ENCODE data around the gene RTN4R.
A peak's percentile ranks its signal among the peaks of the same experiment; 100 is the strongest.

RTN4R gene

DNA sequence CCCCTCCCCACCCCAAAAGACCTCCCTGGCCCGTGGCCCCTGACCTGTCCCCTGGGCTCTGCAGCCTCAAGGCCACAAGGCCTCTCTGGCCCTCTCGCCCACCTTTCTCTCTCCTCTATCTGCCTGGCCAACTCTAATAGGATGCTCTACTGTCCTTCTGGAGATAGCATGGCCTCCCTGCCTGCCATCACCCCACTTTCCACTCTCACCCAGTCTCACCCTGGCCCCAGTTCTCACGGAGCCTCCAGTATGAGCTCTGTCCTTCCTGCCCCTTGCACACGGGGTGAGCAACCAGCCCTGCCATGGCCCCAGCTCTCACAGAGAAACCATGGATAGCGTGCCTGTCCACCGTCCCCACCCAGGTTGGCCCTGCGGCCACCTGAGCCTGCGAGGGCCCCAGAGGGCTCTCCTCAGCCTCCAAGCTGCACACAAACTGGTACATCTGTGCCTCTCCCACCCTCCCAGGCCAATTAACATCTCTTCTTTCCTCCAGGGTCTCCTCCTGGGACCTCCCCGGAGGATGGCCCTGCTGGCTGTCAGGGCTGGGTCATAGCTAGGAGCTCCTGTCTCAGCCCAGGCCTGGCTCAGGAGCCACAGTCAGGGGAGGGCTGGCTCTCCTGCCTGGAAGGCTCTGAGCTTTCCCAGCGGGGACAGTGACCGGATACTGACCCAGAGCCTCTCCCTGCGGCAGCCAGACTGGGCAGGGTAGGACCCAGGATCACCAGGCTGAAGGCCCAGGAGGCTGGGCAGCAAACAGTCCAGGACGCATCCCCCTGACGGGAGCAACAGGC is 22.3 kb downstream of the RTN4R start:
- peaks cover 15% of the 10 kb centered on the region for H3K4me1 ChIP-seq (ENCODE audit: control insufficient read depth, insufficient read depth, low read length)
- no peak overlapping the region for H3K4me3 ChIP-seq (ENCODE audit: low read depth, low read length)
- CTCF ChIA-PET = interaction anchor here (2.0 to 2.6 kb wide), 2 partner anchors 8 to 89 kb away, joined by 9 to 11 read pairs; no protein-coding TSS in a partner anchor
- TF ChIP-seq ZNF747 (tag by site-specific recombination; IDR thresholded peaks at IDR 0.05) (no peak), BCL11B (tag by site-specific recombination; IDR thresholded peaks at IDR 0.05; ENCODE audit: low read depth) (0 out of 2 replicates have a peak, but pooled peaks have one; percentile 69), ZNF768 (tag by site-specific recombination; IDR thresholded peaks at IDR 0.05) (no peak), ZXDB (tag by site-specific recombination; IDR thresholded peaks at IDR 0.05) (no peak), SCRT2 (tag by site-specific recombination; IDR thresholded peaks at IDR 0.05) (0 out of 2 replicates have a peak, but pooled peaks have one; percentile 40), ZNF501 (tag by site-specific recombination; IDR thresholded peaks at IDR 0.05) (no peak), ZIC2 (tag by site-specific recombination; IDR thresholded peaks at IDR 0.05) (0 out of 2 replicates have a peak, but pooled peaks have one; percentile 6), GLIS1 (tag by site-specific recombination; IDR thresholded peaks at IDR 0.05) (peak; percentile 26; the same call in 1 of the 2 replicates), ZFHX2 (tag by site-specific recombination; conservative IDR thresholded peaks at IDR 0.05) (peak; percentile 18; the same call in 1 of the 2 replicates), ZNF423 (tag by site-specific recombination; IDR thresholded peaks at IDR 0.05) (no peak), PRDM2 (tag by site-specific recombination; IDR thresholded peaks at IDR 0.05; ENCODE audit: borderline replicate concordance) (no peak), ZNF48 (tag by site-specific recombination; IDR thresholded peaks at IDR 0.05) (no peak)
- H3K27ac ChIP-seq (ENCODE audit: extremely low read depth, low read depth, low read length) = no peak overlapping the region
- peaks cover 0 to 17% of the 10 kb centered on the region in 2 experiments; a peak in 1 of 3 replicates for H3K36me3 ChIP-seq (ENCODE audit: control insufficient read depth in 2 of 2, insufficient read depth in 1 of 2, low read length in 2 of 2)
- H3K9me3 ChIP-seq (ENCODE audit: control insufficient read depth, insufficient read depth, low read depth, low read length) = no peaks in the 10 kb centered on the region
- POLR2A ChIA-PET = no interaction called here

DNA sequence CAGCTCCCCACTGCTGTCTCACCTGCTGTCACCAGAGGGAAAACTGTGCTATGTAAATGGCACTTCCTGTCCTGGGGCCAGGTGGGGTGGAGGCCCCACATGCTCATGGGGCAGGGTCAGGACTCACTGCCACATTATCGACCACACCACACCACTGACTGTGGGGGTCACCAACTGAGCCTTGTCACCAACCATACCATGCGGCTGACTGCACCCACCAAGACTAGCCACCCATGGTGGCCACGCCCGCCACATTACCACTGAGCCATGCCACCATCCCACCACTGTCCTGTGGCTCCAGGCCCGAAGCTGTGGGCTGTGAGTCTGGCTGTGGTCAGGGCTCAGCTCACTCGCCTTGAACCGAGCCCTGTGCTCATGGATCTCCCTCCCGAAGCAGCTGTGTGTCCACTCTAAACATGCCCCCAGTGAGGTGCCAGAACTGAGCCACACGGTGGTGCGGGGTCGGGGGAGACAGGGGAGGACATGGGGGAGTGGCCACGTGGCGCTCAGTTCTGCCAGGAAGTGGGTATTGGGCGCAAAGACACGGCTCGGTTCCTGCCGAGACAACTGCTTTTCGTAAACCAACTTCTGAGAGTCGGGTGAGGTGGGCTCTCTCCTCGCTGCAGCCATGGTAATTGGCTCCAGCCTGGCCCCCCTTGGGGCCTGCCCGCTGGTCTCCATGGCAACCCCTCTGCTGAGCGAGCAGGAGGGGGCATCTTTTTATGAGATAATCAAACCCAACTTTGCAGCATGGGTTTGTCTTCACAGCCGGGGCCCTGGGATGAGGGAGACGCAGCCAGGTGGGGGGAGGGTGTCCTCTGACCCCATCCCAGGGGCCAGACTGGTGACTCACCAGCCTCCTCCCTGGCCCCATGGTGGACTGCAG is 23.2 kb downstream of the RTN4R start:
- H3K27ac ChIP-seq (ENCODE audit: extremely low read depth, low read depth, low read length) = no peak overlapping the region
- ChIA-PET CTCF (interaction anchor here (2.0 to 2.6 kb wide), 2 partner anchors 7 to 88 kb away, joined by 9 to 11 read pairs; no protein-coding TSS in a partner anchor), POLR2A (no interaction called here)
- peaks cover 0 to 17% of the 10 kb centered on the region in 2 experiments; a peak in 1 of 3 replicates for H3K36me3 ChIP-seq (ENCODE audit: control insufficient read depth in 2 of 2, insufficient read depth in 1 of 2, low read length in 2 of 2)
- no peaks in the 10 kb centered on the region for H3K9me3 ChIP-seq (ENCODE audit: control insufficient read depth, insufficient read depth, low read depth, low read length)
- H3K4me3 ChIP-seq (ENCODE audit: low read depth, low read length) = no peak overlapping the region
- peaks cover 15% of the 10 kb centered on the region for H3K4me1 ChIP-seq (ENCODE audit: control insufficient read depth, insufficient read depth, low read length)
- TF ChIP-seq KLF7 (tag by site-specific recombination; IDR thresholded peaks at IDR 0.05; ENCODE audit: borderline replicate concordance) (peak; percentile 31; the same call in 1 of the 2 replicates), ZBTB17 (tag by site-specific recombination; IDR thresholded peaks at IDR 0.05) (peak; percentile 63), ZNF549 (tag by site-specific recombination; IDR thresholded peaks at IDR 0.05) (no peak), ZNF19 (tag by site-specific recombination; IDR thresholded peaks at IDR 0.05; ENCODE audit: low read depth) (no peak), GLIS2 (tag by site-specific recombination; IDR thresholded peaks at IDR 0.05) (peak; percentile 33; the same call in 1 of the 2 replicates), ZIC2 (tag by site-specific recombination; IDR thresholded peaks at IDR 0.05) (peak; percentile 99), ZNF692 (tag by site-specific recombination; IDR thresholded peaks at IDR 0.05) (no peak), GLIS1 (tag by site-specific recombination; IDR thresholded peaks at IDR 0.05) (peak; percentile 90), ZNF600 (tag by site-specific recombination; IDR thresholded peaks at IDR 0.05) (peak; percentile 56; the same call in 1 of the 2 replicates), ZNF140 (tag by site-specific recombination; IDR thresholded peaks at IDR 0.05) (no peak), ZNF423 (tag by site-specific recombination; IDR thresholded peaks at IDR 0.05) (0 out of 2 replicates have a peak, but pooled peaks have one; percentile 39), MYNN (tag by site-specific recombination; IDR thresholded peaks at IDR 0.05; ENCODE audit: borderline replicate concordance) (no peak), ZNF398 (tag by site-specific recombination; IDR thresholded peaks at IDR 0.05) (peak; percentile 67), SP2 (tag by site-specific recombination; IDR thresholded peaks at IDR 0.05) (peak; percentile 35)

Measured in HEK293 (cell line).